ENCODE data around the gene NR1H2.

The NR1H2 gene

DNA sequence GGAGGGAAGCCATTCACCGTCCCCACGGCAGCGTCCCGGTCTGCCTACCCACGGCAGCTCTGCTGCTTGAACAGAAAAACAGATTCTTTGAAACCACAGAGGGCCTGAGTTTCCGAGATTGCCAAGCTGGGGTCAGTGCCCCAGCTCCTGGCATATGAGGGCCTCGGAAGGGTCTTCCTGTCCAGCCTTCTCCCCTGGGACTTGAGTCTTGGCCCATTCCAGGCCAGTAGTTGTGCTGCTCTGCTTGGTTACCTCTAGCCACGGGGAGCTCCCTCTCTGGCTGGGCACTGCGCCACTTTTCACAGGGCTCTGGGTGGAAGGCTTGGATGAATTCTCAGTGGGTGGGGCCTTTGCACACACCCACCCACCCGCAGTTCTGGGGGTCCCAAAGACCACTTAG lies 33.9 kb downstream of the NR1H2 start:
- Histone ChIP-seq H3K4me1 (ENCODE audit: insufficient read depth, low read length) (no peaks in the 10 kb centered on the region), H3K9me3 (ENCODE audit: low read length) (no peaks in the 10 kb centered on the region), H3K4me3 (ENCODE audit: low read length) (no peak overlapping the region), H3K36me3 (ENCODE audit: insufficient read depth, low read length) (peaks cover 32% of the 10 kb centered on the region), H2AFZ (ENCODE audit: low read depth, low read length) (no peak overlapping the region), H3K27me3 (ENCODE audit: insufficient read depth, low read length) (no peaks in the 10 kb centered on the region)

DNA sequence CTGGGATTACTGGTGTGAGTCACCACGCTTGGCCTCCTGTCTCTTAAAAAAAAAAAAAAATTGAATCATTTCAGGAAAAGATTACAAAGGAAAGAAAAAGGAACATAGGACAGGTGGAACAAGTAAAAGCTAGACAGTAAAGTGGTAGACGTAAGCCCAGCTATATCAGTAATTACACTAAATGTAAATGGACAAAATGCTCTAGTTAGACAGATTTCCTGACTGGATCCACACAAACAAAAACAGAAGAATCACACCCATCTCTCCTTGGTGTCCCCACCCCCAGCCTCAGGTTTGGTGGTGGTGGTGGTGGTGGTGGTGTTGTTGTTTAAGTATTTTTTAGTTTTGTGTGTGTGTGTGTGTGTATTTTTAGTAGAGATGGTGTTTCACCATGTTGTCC lies 36.2 kb downstream of the NR1H2 start:
- no peak overlapping the region for H2AFZ ChIP-seq (ENCODE audit: low read depth, low read length)
- H3K9me3 ChIP-seq (ENCODE audit: low read length): no peaks in the 10 kb centered on the region
- no peaks in the 10 kb centered on the region for H3K4me1 ChIP-seq (ENCODE audit: insufficient read depth, low read length)
- H3K27me3 ChIP-seq (ENCODE audit: insufficient read depth, low read length): no peaks in the 10 kb centered on the region
- no peak overlapping the region for H3K4me3 ChIP-seq (ENCODE audit: low read length)
- peaks cover 22% of the 10 kb centered on the region for H3K36me3 ChIP-seq (ENCODE audit: insufficient read depth, low read length)

DNA sequence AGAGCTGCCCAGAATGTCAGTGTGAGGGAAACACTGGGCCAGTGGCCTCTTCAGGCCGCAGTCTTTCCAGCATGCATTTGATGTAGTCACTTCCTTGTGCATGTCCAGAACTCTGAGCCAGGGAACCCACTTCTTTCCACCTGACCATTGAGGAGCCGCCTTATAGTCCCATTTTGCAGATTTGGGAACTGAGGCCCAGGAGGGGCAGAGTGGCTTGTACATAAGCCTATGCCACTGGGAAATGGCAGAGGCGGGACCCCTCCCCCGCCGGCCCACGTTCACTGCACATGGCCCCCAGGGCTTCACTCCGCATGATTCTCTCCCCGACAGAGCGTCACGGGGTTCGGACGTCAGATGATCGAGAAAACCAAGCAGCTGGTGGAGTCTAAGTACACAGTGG lies 36.8 kb downstream of the NR1H2 start:
- H3K36me3 ChIP-seq (ENCODE audit: insufficient read depth, low read length): peaks cover 22% of the 10 kb centered on the region
- no peaks in the 10 kb centered on the region for H3K27me3 ChIP-seq (ENCODE audit: insufficient read depth, low read length)
- H3K4me3 ChIP-seq (ENCODE audit: low read length): no peak overlapping the region
- no peaks in the 10 kb centered on the region for H3K4me1 ChIP-seq (ENCODE audit: insufficient read depth, low read length)
- no peaks in the 10 kb centered on the region for H3K9me3 ChIP-seq (ENCODE audit: low read length)
- no peak overlapping the region for H2AFZ ChIP-seq (ENCODE audit: low read depth, low read length)

DNA sequence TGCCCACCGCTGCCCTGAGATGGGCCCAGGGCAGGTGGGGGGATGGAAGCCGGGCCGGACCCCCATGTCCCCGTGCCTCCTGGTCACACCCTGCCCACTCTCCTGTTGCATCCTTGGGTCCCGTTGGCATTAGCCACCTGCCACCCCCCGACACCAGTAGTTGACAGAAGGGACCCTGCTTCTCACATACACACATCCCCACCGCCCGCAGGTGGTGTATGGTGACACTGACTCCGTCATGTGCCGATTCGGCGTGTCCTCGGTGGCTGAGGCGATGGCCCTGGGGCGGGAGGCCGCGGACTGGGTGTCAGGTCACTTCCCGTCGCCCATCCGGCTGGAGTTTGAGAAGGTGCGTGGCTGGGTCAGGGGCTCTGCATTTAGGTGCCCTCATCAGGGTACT lies 37.3 kb downstream of the NR1H2 start:
- no peaks in the 10 kb centered on the region for H3K27me3 ChIP-seq (ENCODE audit: insufficient read depth, low read length)
- no peak overlapping the region for H3K4me3 ChIP-seq (ENCODE audit: low read length)
- no peak overlapping the region for H2AFZ ChIP-seq (ENCODE audit: low read depth, low read length)
- H3K36me3 ChIP-seq (ENCODE audit: insufficient read depth, low read length): peaks cover 22% of the 10 kb centered on the region
- H3K4me1 ChIP-seq (ENCODE audit: insufficient read depth, low read length): no peaks in the 10 kb centered on the region
- H3K9me3 ChIP-seq (ENCODE audit: low read length): no peaks in the 10 kb centered on the region

DNA sequence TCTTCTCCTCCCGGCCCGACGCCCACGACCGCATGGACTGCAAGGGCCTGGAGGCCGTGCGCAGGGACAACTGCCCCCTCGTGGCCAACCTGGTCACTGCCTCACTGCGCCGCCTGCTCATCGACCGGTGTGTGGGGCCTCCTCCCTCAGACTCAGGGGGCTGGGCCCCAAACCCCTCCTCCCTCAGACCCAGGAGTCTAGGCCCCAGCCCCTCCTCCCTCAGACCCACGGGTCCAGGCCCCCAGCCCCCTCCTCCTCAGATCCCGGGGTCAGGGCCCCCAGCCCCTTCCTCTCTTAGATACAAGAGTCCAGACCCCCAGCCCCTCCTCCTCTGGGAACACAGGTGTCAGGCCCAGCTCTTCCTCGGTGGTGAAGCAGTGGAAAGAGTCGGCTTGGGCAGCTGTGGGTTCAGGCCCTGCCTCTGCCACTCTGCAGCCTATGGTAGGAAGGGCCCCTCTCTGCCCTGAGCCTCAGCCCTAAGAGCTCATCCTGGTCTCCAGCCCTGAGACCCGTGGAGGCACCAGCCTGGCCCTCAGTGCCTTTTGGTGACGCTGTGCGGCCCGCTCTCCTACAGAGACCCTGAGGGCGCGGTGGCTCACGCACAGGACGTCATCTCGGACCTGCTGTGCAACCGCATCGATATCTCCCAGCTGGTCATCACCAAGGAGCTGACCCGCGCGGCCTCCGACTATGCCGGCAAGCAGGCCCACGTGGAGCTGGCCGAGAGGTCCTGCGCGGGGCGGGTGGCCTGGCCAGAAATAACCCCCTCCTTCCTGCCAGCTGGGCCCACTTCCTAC lies 38.8 kb downstream of the NR1H2 start:
- Histone ChIP-seq H3K9me3 (ENCODE audit: low read length) (no peaks in the 10 kb centered on the region), H3K4me1 (ENCODE audit: insufficient read depth, low read length) (no peaks in the 10 kb centered on the region), H3K4me3 (ENCODE audit: low read length) (no peak overlapping the region), H2AFZ (ENCODE audit: low read depth, low read length) (no peak overlapping the region), H3K27me3 (ENCODE audit: insufficient read depth, low read length) (no peaks in the 10 kb centered on the region), H3K36me3 (ENCODE audit: insufficient read depth, low read length) (peaks cover 8% of the 10 kb centered on the region)

DNA sequence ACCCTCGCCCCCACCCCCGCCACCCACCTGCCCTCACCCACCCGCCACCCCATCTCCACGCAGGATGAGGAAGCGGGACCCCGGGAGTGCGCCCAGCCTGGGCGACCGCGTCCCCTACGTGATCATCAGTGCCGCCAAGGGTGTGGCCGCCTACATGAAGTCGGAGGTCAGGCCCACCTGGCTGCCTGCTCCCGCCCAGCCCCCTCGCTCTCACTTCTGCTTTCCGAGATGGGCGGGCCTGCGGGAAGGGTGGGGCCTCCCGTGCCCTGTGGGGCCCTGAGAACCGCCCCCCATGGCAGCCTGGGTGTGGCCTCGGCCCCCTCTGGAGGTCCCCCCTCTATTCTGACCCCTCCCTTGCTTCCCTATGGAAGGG lies 39.4 kb downstream of the NR1H2 start:
- Histone ChIP-seq H2AFZ (ENCODE audit: low read depth, low read length) (no peak overlapping the region), H3K4me3 (ENCODE audit: low read length) (no peak overlapping the region), H3K4me1 (ENCODE audit: insufficient read depth, low read length) (no peaks in the 10 kb centered on the region), H3K27me3 (ENCODE audit: insufficient read depth, low read length) (no peaks in the 10 kb centered on the region), H3K36me3 (ENCODE audit: insufficient read depth, low read length) (peaks cover 8% of the 10 kb centered on the region), H3K9me3 (ENCODE audit: low read length) (no peaks in the 10 kb centered on the region)

DNA sequence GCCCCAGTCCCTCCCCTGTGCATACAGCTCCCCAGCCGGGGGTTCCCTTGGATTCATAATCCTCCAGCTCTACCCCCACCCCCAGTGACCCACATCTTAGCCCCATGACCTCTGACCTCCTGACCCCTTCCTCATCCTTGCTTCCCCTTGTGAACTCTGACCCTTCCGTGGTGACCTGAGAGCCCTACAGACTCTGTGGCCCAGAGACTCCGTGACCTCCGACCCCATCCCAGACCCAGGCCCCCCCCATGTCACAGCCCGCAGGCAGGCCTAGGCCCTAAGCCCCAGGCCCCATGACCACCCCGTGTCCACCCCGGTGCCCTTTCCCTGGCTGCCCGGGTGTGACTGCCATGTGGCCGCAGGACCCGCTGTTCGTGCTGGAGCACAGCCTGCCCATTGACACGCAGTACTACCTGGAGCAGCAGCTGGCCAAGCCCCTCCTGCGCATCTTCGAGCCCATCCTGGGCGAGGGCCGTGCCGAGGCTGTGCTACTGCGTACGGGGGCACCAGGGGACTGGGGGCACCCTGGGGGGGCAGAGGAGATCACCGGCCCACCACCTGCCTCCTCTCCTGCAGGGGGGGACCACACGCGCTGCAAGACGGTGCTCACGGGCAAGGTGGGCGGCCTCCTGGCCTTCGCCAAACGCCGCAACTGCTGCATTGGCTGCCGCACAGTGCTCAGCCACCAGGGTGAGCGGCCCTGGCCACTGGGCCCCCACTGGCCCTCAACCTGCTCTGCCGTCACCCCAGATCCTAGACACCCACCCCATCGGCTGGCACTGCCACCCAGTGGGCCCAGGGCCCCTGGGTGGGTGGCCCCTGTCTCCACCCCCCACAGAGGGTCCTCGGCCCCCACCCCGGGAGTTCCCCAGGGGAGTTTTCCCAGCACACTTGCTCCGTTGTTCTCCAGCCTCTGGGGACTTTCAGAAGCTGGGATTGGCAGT lies 40.0 kb downstream of the NR1H2 start:
- H2AFZ ChIP-seq (ENCODE audit: low read depth, low read length): no peak overlapping the region

DNA sequence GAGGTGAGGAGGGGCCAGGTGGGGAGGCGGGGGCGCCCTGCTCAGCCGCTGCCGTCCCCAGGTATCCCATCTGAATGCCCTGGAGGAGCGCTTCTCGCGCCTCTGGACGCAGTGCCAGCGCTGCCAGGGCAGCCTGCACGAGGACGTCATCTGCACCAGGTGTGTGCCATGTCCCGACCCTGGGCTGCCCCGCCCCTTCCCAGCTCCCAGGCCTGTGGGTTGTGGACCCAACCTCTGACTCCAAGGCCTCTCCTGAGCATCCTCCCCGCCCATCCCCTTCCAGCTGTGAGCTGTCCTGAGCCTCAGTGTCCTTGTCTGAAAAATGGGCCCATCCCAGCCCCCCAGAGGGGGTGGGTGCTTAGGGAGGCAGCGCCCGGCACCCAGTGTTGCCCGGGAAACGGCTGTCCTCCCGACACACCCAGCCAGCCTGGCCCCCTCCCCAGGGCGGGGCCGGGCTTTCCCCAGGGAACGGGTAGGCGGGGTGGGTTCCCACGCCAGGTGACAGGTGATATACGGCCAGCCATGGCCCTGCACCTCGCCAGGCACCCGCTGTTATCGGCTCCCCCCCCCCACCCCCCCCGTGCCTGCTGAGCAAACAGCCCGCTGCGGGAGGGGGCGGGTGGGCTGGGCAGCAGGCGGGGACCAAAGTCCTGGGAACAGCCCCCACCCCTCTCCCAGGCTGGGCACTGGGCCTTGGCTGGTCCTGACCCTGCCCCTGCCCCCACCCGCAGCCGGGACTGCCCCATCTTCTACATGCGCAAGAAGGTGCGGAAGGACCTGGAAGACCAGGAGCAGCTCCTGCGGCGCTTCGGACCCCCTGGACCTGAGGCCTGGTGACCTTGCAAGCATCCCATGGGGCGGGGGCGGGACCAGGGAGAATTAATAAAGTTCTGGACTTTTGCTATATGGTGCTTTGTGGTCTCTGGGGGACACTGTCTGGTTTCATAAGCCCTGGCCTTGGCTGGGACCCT lies 41.1 kb downstream of the NR1H2 start:
- H3K4me3 ChIP-seq (ENCODE audit: low read length): no peak overlapping the region
- H3K36me3 ChIP-seq (ENCODE audit: insufficient read depth, low read length): peaks cover 8% of the 10 kb centered on the region
- no peak overlapping the region for H2AFZ ChIP-seq (ENCODE audit: low read depth, low read length)
- no peaks in the 10 kb centered on the region for H3K4me1 ChIP-seq (ENCODE audit: insufficient read depth, low read length)
- H3K27me3 ChIP-seq (ENCODE audit: insufficient read depth, low read length): no peaks in the 10 kb centered on the region
- no peaks in the 10 kb centered on the region for H3K9me3 ChIP-seq (ENCODE audit: low read length)

More for the DNA sequence above, 40.0 kb downstream of the NR1H2 start:
- no peaks in the 10 kb centered on the region for H3K27me3 ChIP-seq (ENCODE audit: insufficient read depth, low read length)
- H3K9me3 ChIP-seq (ENCODE audit: low read length): no peaks in the 10 kb centered on the region
- H3K4me3 ChIP-seq (ENCODE audit: low read length): no peak overlapping the region
- H3K4me1 ChIP-seq (ENCODE audit: insufficient read depth, low read length): no peaks in the 10 kb centered on the region
- H3K36me3 ChIP-seq (ENCODE audit: insufficient read depth, low read length): peaks cover 8% of the 10 kb centered on the region

DNA sequence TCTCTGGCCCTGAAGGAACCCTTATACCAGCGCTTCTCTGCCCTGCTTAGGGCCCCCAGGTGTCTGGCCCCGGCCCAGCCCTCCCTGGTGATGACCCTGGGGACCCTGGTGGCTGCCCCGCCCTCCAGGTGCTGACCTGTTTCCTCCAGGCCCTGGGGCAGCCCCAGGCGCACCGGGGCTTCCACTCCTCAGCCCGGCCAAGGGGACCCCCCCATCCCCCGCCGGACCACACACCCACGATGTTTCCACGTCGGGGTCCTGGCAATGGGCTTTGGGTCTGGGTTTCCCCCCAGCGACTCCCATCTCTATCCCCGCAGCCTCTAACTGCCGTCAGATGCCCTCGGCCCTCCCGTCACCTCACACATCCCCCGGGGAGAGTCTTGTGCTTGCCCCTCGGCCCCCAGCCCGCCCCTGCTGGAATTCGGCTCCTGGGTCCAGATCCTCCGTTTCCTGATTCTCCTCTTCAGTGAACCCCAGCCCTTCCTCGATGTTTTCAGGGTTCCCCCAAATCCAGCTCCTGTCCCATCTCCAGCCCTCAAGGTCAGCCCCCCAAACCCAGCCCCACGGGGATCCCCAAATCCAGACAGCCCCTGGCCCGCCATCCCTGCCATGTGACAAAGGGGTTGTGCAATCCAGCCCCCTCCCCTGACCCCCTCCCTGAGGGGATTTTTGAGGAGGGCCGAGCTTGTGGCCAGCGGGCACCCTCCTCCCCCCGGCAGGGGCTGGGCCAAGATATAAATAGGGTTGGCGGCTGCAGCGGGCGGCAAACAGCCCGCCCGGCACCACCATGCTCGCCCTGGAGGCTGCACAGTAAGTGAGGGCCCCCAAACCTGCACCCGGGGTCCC lies 42.1 kb downstream of the NR1H2 start, which contains the start of gene SPIB:
Gene SPIB, plus strand, starts transcription at position 763 of the 846 bp plus-strand sequence. Its CDS starts 25 bp downstream, at position 788.
- Histone ChIP-seq H2AFZ (ENCODE audit: low read depth, low read length) (no peak within 1 kb of the TSS), H3K4me3 (ENCODE audit: low read length) (no peak within 1 kb of the TSS), H3K36me3 (ENCODE audit: insufficient read depth, low read length) (peaks cover 6% of the 10 kb centered on the region), H3K4me1 (ENCODE audit: insufficient read depth, low read length) (no peaks in the 10 kb centered on the region), H3K27me3 (ENCODE audit: insufficient read depth, low read length) (no peaks in the 10 kb centered on the region), H3K9me3 (ENCODE audit: low read length) (no peaks in the 10 kb centered on the region)

DNA sequence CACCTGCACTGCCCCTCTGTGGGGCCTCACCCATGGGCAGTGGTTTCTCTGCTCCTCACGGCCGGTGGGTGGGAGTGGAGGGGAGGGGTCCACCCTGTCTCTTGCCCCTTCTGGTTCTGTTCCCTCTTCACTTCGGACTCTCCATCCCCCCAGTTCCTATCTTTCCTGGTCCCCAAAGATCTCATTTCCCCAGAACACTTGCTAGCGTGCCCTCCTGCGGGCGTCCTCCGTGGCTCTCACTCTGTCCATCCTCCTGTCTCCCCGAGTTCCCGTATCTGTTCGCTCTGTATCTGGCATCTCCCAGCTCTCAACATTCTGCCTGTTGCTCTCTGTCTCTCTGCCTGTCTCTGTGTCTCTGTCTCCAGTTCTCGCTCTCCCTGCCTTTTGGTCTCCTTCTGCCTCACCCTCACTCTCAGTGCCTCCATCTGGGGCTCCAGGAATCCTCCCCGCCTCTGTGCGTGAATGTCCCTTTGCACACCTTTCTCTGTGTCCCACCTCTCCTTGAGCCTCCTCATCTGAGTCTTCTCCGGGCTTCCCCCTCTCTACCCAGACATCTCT lies 42.8 kb downstream of the NR1H2 start:
- Histone ChIP-seq H2AFZ (ENCODE audit: low read depth, low read length) (no peak overlapping the region), H3K36me3 (ENCODE audit: insufficient read depth, low read length) (peaks cover under 1% of the 10 kb centered on the region), H3K9me3 (ENCODE audit: low read length) (no peaks in the 10 kb centered on the region), H3K4me3 (ENCODE audit: low read length) (no peak overlapping the region), H3K4me1 (ENCODE audit: insufficient read depth, low read length) (no peaks in the 10 kb centered on the region), H3K27me3 (ENCODE audit: insufficient read depth, low read length) (no peaks in the 10 kb centered on the region)

DNA sequence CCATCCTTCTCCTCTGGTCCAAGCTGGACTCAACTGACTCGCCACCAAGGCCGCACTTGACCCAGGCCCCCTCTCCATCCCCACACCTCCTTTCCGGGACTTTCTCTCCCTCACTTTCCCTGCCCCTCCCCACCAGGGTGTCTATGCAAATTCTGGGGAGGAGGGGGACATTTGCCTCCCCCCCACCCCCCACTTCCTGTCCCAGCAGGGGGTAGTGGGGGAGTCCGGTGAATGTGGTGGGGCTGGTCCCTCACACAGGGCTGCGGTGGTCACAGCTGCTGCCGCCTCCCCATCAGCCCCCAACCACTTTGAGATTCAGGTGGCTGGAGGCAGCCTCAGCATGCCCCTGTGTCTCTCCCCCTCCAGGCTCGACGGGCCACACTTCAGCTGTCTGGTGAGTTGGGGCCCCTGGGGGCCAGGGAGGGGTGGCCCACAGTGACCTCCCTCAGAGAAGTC lies 43.4 kb downstream of the NR1H2 start:
- H3K9me3 ChIP-seq (ENCODE audit: low read length): no peaks in the 10 kb centered on the region

More for the DNA sequence above, 43.4 kb downstream of the NR1H2 start:
- Histone ChIP-seq H3K27me3 (ENCODE audit: insufficient read depth, low read length) (no peaks in the 10 kb centered on the region), H3K4me1 (ENCODE audit: insufficient read depth, low read length) (no peaks in the 10 kb centered on the region), H3K4me3 (ENCODE audit: low read length) (no peak overlapping the region), H3K36me3 (ENCODE audit: insufficient read depth, low read length) (no peaks in the 10 kb centered on the region), H2AFZ (ENCODE audit: low read depth, low read length) (no peak overlapping the region)
